NCI-H2196 (cell line): ENCODE measurements around the gene MTPN.

Experiments used
- DNase-seq: peaks from one replicate; lab custom pipeline; 2025; ENCODE audit not compliant: unreplicated experiment; lab: John Stamatoyannopoulos, UW

The MTPN gene

DNA sequence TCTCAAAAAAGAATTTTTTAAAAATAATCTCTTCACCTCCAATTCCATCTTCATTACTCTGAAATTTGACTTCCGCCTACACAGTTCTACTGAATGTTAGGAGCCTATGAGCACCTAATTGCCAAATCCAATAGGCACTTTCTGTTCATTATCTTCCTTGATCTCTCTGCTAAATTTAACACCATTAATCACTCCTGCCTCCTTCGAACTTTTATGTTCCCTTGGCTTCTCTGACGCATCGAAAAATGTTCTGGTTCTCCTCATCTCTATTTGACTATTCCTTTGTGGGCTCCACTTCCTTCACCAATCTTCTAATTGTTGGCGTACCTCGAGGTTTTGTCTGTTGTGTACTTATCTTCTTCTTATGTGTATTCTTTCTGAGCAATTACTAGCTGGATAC is 87.3 kb downstream of the MTPN start:
- no peak for DNase-seq

DNA sequence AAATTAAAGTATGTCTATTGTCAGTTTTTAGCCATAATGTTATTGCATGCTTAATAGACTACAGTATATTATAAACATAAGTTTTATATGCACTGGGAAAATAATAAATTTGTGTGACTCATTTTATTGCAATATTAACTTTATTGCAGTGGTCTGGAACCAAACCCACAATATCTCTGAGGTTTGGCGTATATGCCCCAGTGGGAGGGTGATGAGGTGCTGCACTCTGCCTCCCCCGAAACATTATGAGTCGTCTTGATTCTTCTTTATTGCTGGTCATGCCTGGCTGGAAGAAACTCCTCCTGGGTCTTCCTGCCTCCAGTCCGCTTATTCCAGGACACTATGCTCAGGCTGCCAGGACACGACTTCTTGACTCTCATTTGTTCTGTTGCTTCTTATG is 88.4 kb downstream of the MTPN start:
- no peak for DNase-seq

DNA sequence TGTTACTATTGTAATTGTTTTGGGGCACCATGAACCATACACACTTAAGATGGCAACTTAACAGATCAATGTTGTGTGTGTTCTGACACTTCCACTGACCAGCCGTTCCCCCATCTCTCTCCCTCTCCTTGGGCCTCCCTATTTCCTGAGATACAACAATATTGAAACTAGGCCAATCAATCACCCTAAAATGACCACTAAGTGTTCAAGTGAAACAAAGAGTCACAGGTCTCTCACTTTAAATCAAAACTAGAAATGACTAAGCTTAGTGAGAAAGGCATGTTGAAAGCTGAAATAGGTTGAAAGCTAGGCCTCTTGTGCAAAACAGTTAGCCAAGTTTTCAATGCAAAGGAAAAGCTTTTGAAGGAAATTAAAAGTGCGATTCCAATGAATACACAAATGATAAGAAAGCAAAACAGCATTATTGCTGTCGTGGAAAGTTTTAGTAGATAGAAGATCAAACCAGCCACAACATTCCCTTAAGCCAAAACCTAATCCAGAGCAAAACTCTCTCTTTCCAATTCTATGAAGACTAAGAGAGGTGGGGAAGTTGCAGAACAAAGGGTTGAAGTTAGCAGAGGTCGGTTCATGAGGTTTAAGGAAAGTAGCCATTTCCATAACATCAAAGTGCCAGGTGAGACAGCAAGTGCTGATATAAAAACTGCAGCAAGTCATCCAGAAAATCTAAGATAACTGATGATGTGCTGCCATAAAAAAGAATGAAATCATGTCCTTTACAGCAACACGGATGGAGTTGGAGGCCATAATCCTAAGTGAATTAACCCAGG is 90.6 kb downstream of the MTPN start:
- no peak for DNase-seq

DNA sequence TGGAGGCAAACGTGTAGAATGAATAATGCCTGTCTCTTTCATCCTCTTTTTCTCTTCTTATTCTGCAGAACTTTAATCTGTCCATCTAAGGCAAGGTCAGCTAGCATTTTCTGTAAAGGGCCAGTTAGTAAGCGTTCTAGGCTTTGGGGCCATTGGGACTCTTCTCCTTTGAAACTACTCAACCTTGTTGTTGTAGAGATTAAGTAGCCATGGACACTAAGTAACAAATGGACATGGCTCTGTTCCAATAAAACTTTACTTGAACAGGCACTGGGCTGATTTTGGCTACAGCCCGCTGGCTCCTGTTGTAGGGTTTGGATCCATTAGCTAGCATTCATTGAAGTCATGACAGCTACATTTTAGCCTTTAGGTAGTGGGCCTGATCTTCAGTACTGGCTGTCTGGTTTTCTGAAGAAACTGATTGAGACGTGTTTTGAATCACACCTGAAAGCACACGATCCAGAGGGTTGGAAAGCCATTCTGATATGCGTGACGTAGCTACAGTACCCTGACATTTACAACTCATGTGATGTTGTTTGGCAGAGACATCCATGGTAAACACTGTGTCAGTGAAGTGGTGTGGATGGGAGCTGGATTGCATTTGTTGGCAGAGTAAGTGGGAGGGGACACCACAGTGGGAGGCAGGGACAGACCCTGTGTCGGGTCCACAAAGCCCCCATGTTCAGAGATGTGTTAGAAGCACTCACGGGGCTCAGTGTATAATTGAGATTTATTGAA is 92.5 kb downstream of the MTPN start:
- DNase-seq, result no peak

DNA sequence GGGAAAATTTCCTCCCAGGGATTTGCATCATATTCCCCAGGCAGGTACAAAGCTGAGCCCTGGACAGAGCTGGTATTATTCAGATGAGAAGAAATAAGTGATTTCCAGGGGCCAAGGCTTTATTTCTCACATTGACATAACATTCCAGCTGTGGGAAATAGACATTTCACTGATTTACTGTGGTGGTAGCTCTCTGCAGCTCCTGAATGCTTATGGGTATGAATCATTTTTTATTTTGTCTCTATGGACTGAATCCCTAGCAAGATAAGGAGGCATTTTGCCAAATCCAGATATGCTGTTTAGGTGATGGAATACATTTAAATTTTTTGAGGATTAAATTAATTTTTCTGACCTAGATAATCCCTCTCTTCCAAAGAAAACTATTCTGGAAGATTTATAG is 97.9 kb downstream of the MTPN start:
- no peak for DNase-seq

DNA sequence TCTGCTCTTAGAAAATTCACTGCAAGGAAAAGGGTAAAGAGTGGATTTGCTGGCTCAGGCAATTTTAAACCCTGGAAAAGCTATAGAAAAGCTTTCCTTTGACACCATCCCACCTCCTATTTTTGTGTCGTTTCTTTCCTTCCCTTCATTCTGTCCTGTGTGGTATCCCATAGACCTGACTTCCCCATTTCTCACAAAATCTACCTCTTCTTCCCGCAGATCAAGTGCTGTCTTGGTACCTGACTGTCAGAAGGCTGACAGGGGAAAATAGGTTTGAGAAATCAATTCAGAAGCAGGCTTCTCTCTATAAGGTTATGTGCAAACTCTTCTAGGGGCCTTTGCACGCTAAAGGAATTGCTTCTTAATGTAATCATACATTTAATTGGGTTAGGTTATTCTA is 98.9 kb downstream of the MTPN start:
- DNase-seq, result no peak

DNA sequence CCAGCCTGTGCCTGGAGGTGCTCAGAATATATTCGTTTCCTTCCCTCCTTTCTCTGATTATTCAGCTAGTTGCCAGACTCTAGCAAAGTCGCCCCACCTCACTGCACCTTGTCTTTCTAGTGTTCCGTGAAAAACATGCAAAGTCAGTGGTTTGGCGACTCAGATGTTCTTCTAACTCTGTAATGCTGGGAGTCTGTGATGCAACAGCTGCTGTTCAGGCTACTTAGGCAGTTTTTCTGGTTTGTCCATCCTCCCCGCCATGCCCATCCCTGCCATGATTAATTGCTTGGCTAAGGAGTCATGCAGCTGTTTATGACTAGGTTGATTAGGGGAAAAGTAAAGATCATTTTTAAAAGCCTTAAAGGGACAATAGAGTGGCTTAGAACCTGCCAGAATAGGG is 99.4 kb downstream of the MTPN start:
- no peak for DNase-seq
